HG03575 (cell line): ENCODE results near the gene IQSEC1.

Experiments used
- ATAC-seq: cut with Tn5 transposase; IDR thresholded peaks from one replicate; pipeline ENCODE4 v1.9.1; 2021; ENCODE audit not compliant: unreplicated experiment, insufficient number of reproducible peaks, low FRiP score; ENCODE audit errors: extremely low read depth

Gene IQSEC1

DNA sequence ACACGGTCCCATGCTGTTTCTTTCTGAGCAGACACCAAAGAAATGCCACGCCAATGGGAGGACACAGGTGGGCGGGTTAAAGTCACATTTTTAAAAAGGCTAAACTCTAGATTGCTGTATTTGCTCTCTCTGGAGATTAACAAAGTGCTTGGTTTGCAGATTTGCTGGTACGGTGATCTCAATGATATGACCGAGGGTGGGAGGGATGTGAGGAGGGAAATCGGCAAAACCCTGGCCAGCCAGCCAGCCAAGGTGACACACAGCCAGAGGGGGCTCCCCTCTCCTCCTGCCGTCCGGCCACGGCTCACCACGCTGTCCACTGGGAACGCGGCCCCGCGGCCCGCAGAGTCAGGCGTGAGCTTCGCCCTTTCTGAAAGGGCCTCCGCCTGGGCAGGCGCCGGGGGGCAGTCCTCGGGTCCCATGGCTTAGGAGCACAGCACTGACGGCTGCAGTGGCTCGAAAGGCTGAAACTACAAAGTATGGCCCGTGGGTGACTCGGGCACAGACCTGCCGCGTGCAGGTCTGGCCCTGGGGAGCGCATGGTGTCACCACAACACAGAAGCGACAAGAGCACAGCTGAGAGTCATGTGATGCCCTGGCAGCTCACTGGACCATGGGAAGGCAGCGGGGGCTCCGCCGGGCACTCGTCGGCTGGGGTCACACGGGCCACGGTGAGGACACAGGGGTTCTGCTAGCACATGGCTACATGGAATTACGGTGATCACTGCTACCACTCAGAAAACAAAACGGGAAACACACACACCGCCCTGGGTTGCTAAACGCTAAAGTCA is 174.1 kb downstream of the IQSEC1 start:
- ATAC-seq, result no peak

DNA sequence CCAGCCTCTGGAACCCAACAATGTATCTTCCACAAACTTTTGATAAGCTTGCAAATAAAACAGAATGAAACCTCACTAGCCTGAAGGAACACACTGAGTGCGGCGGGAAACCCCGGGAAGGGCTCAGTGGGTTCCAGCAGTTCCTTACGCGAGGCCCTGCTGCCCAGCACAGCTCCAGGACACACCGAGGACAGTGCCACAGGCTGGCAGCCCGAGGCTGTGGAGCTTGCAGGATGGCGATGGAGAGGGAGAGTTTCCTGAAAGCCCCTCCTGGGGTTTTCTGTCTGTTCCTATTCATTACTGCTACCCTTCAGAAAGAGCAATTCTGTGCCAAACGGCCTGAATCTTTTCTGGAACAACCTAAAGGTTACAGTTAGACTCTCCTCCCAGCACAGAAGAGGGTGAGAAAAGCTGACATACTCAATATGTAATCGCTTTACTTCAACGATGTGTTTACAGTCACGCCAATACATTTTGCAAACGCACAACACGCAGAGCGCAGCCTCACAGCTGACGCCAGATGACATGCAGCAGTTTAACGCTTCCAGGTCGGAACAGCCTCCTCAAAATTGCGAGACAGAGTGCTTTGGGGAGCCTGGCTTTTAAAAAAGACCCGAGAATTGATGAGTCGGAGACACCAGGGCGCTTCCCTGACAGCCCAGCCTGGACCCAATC is 174.8 kb downstream of the IQSEC1 start:
- no peak for ATAC-seq

DNA sequence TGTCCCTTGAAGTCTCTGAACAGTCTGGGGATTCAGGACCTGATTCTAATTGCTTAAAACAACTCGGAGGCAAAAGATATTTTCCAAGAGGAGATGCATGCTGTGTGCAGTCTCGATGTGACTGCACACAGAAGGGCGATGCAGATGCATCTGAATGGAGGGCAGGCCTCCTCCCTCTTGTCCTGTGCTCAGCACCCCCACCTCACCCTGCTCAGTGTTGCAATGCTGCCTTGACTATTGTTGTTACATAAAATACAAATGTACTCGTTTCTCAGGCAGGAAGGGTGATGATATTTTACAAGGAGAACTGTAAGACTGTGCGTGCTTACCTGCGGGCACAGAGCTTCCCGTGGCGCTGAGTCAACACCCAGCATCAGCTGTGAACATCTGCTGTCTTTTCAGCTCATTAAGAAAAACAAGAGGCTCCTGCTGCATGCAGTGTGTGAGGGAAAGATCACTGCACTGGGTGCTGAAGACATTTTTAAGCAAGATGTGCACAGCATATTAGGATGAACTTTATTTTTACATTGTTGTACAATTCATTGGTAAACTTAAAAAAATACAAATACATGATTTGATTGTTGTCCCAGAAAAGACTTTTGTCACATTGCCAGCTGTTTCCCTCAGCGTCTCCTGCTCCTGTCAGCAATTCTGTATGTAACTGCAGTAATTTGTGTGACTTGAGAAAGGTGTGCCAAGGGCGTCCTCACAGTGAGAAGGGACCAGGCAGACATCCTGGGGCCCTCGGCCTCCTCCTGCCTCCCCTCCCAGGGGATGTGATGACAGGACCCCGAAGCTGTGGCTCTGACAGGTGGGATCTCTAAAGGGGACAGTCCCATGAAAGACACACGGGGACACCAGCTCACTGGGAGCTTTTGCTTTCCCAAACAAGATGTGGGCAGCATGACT is 175.6 kb downstream of the IQSEC1 start:
- no peak for ATAC-seq

DNA sequence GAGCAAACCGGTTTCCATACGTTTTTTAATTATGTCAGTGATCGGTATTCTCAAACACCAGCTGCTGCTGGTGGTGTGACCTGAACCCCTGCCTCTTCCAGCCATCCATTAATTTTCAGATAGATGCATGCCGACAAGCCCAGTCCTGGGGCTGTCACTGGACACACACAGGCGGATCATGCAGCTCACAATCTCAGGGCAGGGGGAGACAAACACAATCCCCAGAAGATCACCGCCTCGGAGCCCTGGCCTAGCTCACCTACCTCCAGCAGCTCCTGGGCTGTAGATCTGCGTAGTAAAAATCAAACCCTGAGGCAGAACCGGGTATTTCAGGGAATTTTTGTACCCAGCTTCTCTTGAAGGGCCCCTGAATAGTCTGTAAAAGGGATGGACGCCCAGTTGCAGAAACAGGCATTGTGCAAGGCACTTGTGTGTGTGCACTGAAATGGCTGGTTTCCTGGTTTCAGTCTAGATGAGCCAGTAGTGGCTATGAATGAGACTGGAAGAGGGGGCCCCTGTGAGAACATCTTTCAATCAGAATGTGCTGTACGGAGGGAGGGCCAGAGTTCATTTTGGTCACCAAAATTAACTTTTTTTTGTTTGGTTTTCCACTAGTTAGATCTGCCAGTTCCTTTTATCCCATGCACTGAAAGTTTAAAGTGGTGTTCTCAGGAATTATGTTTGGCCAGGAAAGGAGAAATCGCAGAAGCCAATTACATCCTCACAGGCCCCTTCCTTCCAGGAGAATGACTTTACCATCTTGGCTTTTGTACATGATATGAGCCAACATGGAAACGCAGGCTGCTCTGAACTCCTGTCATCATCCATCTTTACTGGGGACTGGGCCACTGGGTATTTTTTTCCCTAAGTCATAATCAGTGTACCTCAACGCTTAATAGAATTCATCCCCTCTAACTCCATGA is 176.9 kb downstream of the IQSEC1 start:
- ATAC-seq, result no peak

DNA sequence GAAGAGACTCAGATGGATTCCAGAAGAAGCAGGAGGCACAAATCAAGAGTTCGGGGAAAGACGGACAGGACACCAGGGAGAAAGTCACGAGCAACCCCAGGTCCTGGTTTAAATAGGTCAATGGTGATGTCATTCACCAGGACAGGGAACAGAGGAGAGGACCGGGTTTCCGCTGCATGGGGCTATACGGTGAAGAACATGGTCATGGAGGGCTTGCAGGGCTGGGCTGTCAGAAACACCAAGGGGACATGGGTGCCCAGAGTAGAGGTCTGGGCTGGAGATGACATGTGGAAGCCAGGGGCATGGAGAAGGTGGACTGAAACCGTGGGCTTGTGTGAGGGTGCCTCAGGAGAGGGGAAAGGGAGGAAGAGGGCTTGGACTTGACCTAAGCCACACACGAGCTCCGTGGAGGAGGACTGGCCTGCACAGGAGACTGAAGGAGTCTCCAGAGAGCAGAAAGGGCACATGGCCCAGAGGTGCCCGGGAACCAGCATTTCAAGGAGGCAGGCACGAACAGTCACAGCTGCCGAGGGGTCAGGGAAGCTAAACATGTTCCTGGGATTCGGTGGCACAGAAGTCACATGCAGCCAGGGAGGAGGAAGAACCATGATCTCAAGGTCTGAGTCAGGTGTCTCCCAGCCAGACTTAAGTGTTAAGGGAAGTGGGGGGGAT is 177.7 kb downstream of the IQSEC1 start:
- no peak for ATAC-seq

DNA sequence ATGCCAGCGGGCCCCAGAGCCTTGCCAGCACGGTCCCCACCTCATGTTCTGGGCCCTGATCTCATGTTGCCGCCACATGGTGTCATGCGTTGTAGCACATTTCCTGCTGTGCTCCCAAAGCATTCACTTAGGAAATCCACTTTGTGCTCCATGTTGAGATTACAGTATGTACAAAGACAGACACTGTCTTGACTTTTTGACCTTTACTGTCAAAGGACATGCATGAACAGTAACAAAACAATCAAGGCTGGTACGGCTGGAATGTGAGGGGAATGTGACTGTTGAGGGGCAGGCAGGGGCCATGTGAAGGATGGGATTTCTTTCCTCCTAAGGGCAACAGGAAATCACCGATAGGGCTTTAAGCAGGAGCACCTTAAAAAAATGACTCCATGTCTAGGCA is 178.6 kb downstream of the IQSEC1 start:
- ATAC-seq, result no peak

DNA sequence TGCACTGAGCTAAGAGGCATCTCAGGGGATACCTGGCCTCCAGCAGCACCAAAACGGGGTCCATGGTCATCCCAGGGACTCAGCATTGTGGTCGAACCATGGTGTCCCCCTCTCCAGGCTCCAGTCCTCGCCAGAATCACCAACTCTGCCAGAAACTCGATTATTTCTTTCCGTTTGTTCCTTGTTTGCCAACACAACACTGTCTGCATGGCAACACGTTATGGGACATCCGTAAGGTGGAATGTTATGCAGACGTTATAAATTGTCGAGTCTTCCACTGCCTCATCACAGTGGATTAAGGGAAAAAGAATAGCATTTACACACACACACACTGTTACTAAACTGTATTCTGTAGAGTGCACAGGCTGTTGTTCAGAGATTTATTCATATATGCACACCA is 179.4 kb downstream of the IQSEC1 start:
- ATAC-seq, result no peak

DNA sequence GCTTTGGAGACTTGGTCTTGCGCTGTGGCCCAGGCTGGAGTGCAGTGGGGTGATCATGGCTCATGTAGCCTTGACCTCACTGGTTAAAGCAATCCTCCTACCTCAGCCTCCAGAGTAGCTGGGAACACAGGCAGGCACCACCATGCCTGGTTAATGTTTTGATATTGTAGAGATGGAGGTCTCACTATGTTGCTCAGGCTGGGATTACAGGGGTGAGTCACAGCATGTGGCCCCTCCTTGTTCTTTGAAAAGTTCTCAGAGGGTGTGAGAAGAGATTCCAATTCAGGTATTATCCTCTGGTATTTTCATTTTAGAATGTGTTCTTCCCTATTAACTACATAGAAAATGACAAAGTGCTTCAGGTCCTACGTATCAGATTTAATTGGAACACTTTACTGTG is 180.0 kb downstream of the IQSEC1 start:
- no peak for ATAC-seq

DNA sequence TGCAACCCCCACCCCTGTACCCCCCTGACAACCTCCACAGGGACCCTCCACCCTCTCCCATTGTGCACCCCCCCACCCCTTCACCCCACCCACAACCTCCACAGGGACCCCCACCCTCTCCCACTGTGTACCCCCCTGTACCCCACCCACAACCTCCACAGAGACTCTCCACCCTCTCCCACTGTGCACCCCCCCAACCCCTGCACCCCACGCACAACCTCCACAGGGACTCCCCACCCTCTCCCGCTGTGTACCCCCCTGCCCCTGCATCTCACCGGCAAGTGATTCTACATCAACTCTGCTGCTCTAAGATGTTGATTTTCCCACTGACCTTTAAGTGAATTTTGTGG is 180.4 kb downstream of the IQSEC1 start:
- no peak for ATAC-seq

DNA sequence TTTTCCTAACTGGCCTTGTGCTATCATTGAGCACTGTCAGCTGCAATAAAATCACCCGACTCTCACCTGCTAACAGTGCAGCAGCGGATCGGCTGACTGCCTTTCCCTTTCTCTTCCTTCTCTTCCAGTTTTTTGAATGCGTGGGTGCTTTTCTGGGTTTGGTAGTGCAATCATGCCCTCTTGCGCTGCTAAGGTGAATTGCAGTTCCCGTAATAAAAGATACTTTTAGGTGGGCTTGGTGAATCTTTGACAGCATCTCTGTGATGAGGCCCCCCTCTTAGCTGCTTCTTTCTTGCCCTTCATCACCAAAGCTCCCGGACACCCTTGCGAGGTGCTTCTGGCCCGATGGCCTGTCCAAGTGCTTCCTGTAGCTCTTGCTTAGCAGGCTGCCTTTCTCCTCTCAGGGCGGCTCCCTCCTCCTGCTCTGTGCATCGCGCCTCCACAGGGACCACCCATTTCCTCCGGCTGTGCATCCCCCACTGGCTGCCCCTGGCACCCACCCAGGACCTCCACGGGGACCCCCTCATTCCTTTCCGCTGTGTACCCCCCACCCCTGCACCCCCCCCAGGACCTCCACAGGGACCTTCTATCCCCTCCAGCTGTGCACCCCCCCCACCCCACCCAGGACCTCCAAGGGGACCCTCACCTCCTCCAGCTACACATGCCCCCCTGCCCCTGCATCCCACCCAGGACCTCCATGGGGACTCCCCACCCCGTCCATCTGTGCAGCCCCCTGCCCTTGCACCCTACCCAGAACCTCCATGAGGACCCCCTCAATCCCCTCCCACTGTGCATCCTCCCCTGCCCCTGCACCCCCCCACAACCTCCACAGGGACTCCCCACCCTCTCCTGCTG is 181.0 kb downstream of the IQSEC1 start:
- ATAC-seq, result no peak

DNA sequence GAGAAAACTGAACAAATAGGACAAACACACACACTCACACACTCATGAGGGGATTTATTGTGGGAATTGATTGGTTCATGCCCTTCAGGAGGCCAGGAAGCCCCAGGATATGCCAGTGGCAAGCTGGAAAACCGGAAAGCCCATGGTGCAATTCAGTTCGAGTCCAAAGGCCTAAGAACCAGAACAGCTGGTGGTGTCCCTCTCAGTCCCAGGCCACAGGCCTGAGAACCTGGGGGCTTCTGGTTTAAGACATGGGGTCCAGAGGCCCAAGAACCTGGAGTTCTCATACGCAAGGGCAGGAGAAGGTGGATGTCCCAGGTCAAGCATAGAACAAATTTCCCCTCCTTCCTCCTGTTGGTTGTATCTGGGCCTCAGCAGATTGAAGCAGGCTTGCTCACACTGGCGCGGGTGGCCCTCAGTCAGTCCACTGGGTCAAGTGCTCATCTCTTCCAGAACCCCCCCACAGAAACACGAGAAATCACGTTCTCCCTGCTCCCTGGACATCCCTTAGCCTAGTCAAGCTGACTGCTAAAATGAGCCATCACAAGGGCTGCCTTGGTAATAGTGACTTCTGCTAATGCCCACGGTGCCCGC is 181.7 kb downstream of the IQSEC1 start:
- no peak for ATAC-seq

DNA sequence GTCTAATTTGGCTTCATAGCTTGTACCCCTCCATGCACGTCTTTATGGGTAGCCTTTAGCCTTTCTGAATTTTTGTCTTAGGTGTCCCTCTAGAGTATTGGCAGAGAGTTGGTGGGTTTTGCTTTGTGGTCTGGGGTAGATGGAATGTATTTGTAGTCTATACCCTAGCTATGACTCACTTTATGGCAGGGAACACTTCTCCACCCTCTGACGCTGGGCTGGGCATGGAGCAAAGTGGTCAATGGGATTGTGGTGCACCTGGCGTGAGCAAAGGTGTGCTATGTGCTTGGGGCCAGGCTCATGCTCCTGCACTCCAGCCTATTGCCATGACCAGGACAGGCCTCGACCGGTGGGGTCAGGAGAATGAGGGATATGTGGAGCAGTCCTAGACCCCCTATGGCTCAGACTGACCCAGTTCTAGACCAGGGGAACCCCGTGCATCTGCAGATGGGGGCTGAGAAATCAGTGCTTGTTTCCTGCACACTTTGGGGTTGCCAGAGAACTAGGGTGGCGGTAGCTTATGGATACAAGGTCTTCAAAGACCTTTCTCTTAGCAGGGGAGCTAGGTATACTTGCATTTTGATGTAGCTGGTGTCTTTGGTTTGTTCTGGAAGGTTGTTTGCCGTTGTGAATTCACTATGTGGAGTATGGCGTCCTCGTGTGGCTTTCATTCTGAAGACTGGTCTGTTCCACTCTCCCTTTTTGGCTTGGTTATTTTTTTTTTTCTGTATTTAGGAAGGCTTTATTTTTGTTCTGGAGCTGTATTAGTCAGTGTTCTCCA is 182.4 kb downstream of the IQSEC1 start:
- no peak for ATAC-seq

DNA sequence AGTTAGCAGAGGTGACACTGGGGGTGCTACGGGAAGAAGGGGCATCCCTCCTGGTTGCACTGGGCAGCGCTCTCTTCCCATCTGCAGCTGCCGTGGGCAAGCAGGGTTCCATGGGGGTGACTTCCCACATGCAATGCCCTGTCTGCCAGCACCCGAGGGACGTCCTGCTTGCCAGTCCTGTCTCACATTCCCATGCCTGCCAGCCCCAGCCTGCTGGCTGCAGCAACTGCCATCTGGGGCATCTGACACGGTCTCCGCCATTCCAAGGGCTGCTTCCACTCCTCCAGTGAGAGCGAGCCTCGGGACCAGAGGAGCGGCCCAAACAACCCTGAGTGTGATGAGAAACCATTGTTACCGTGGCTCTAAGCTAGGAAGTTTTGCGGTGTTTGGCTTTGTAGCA is 186.5 kb downstream of the IQSEC1 start:
- no peak for ATAC-seq

DNA sequence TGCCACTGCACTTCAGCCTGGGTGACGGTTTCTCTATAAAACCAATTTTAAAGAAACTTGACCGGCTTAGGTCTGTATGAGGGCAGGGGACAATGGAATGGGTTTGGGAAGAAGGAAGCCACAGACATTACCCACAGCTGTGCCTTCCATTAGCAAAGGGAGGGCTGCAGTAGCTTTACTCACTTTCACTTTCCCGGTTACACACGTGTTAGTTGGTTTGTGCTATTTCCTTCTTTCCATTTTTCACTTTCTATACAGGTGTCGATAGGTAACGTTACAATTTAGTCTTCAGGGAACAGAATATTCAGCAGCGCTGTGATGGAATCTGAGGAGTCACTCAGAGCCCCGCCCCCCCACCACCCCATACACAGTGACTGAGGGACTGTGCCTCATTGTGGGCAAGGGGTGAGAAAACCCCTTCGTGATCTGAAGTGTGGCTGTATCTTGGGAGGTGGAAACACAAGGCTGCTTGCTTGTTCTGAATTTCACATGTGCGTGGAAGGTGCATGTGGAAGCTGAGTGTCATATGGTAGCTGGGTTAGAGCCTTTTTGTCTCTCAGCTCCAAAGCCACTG is 187.0 kb downstream of the IQSEC1 start:
- no peak for ATAC-seq

DNA sequence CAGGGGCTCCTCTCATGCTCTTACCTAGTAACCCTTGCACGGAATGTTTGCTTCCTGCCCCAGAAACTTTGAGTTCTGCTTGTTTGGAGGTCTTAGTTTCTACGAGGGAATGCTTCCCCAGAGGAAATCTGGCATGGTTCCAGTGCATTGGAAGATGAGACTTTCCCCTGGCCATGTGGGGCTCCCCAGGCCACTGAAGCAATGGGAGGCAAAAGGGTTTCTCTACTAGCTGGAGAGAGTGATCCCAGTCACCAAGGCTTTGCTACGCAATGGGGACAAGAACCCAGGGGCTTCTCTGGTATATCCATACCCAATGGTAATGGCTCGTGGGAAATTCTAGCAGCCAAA is 187.7 kb downstream of the IQSEC1 start:
- no peak for ATAC-seq
